Keratinocyte (primary cell): ENCODE data around the gene SLC1A2. TPM values are rescaled to one million over a fixed set of nuclear protein-coding genes. Genes with fewer than 3 reads are reported as not detected.

Experiments
- DNase-seq: peaks from one replicate; pipeline ENCODE4 v3.0.0-alpha.2; 2011; ENCODE audit warnings: low read depth, missing footprints, low spot score
- FAIRE-seq: peaks from 2 replicates; lab custom pipeline; 2011; peaks lifted over from hg19 to GRCh38; lab: Jason Lieb, UNC
- H2AFZ ChIP-seq: 2 replicates; pipeline ENCODE4 v1.6.0; 2012; ENCODE audit warnings: low read length, control low read depth, inconsistent platforms; ENCODE audit not compliant: control insufficient read depth
- H3K27ac ChIP-seq: 2 replicates; pipeline ENCODE4 v1.5.1; 2011; ENCODE audit warnings: low read length; ENCODE audit not compliant: control insufficient read depth, insufficient read depth
- H3K27me3 ChIP-seq: 3 replicates; pipeline ENCODE4 v1.6.0; 2011; ENCODE audit warnings: low read length; ENCODE audit not compliant: control insufficient read depth, insufficient read depth; ENCODE audit errors: extremely low read depth
- H3K36me3 ChIP-seq, 2 experiments: 2 replicates in 1 of 2; 3 replicates in 1 of 2; pipeline ENCODE4 v1.5.1; 2011; ENCODE audit warnings: low read length in 2 of 2, mild to moderate bottlenecking in 1 of 2; ENCODE audit not compliant: control insufficient read depth in 2 of 2, insufficient read depth in 2 of 2; ENCODE audit errors: extremely low read depth in 1 of 2
- H3K4me1 ChIP-seq: 3 replicates; pipeline ENCODE4 v1.5.1; 2011; ENCODE audit warnings: low read length; ENCODE audit not compliant: control insufficient read depth, insufficient read depth; ENCODE audit errors: extremely low read depth
- H3K4me2 ChIP-seq: 3 replicates; pipeline ENCODE4 v1.6.0; 2011; ENCODE audit warnings: low read depth, low read length; ENCODE audit not compliant: control insufficient read depth, insufficient read depth; ENCODE audit errors: extremely low read depth
- H3K4me3 ChIP-seq, 3 experiments: fragments of 200-600 bp in 1 of 3; sonication (generic) in 1 of 3; 2 replicates in 2 of 3; 3 replicates in 1 of 3; pipeline ENCODE4 v1.5.1; 2011 to 2016; ENCODE audit warnings: low read length in 3 of 3, mild to moderate bottlenecking in 3 of 3, control low read depth in 2 of 3, inconsistent platforms in 1 of 3, low read depth in 1 of 3, mixed read lengths in 1 of 3, mixed run types in 1 of 3, moderate library complexity in 1 of 3; ENCODE audit not compliant: control insufficient read depth in 2 of 3, insufficient read depth in 2 of 3; ENCODE audit errors: extremely low read depth in 1 of 3
- H3K79me2 ChIP-seq: 2 replicates; pipeline ENCODE4 v1.6.0; 2012; ENCODE audit warnings: low read length; ENCODE audit not compliant: control insufficient read depth, insufficient read depth
- H3K9ac ChIP-seq: 3 replicates; pipeline ENCODE4 v1.6.0; 2011; ENCODE audit warnings: low read length; ENCODE audit not compliant: control insufficient read depth, insufficient read depth; ENCODE audit errors: extremely low read depth
- H3K9me1 ChIP-seq: 3 replicates; pipeline ENCODE4 v1.6.0; 2011; ENCODE audit warnings: low read length; ENCODE audit not compliant: control insufficient read depth, insufficient read depth; ENCODE audit errors: extremely low read depth
- H3K9me3 ChIP-seq: 2 replicates; pipeline ENCODE4 v1.5.1; 2012; ENCODE audit warnings: low read depth, low read length; ENCODE audit not compliant: control insufficient read depth
- H4K20me1 ChIP-seq: 3 replicates; pipeline ENCODE4 v1.6.0; 2011; ENCODE audit warnings: low read length; ENCODE audit not compliant: control insufficient read depth, insufficient read depth; ENCODE audit errors: extremely low read depth
- EZH2 ChIP-seq: IDR thresholded peaks from one replicate; pipeline ENCODE4 v1.6.1; 2012; ENCODE audit warnings: inconsistent platforms, mild to moderate bottlenecking, low read length, moderate library complexity
- dilution Hi-C: fragments of 300-500 bp; cut with MboI; formaldehyde crosslinking; loops from one replicate; pipeline ENCODE4 v1.7.0; 2020; ENCODE audit warnings: low sequenced_read_pairs; ENCODE audit not compliant: extremely low pct_ligation_motif_present
- polyA plus RNA-seq, 5 experiments: library from polyadenylated mRNA; depleted of rRNA in 3 of 5; stranded (reverse) in 3 of 5; stranded (forward) in 1 of 5; unstranded in 1 of 5; fragments of >200 nt; gene quantifications; 1 replicate in 1 of 5; 2 replicates in 3 of 5; 3 replicates in 1 of 5; pipeline versions ENCODE4 v1.2.1 to v1.2.3, GENCODE V29; 2011 to 2012; ENCODE audit warnings: missing spikeins in 2 of 5, low read depth in 1 of 5, low replicate concordance in 1 of 5
- TF ChIP-seq, protein P1 (sequence below), 3 experiments: IDR thresholded peaks in 1 of 3; conservative IDR thresholded peaks in 1 of 3; optimal IDR thresholded peaks in 1 of 3; 2 replicates in 2 of 3; 3 replicates in 1 of 3; pipeline versions ENCODE3 to v1.5.1; 2011; ENCODE audit warnings: low read length in 3 of 3, mild to moderate bottlenecking in 3 of 3, moderate library complexity in 2 of 3, control low read depth in 1 of 3, inconsistent platforms in 1 of 3; ENCODE audit not compliant: insufficient read depth in 2 of 3; ENCODE audit errors: extremely low read depth in 1 of 3

The SLC1A2 gene
- polyA plus RNA-seq, 1 donor (not counting 4 experiments of a cell fraction or from before 2014, with no cell fraction given), result under 0.01 TPM

DNA sequence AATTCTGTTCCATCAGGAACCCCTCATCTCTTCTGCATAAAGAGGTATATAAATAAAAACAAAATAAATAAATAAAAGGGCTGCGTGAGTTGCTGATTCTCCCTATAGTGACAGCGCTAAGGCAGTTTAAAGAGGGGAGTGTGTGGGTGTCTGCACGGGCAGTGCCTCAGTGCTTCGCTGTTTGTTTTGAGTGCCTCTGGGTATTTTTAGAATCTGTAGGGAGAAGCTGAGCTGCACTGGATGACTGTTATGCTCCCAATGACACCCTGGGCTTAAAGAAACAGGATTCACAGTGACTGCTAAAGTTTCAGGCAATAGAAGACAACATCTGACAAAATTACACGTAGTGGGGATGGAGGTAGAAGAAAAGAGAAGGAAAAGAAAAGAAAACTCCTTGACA lies 38.8 kb downstream of the SLC1A2 start:
- Histone ChIP-seq H3K36me3 (no peaks in the 10 kb centered on the region), H4K20me1 (no peaks in the 10 kb centered on the region), H3K9me3 (no peaks in the 10 kb centered on the region), H3K9me1 (no peaks in the 10 kb centered on the region), H3K27me3 (no peaks in the 10 kb centered on the region), H3K27ac (no peak overlapping the region), H3K4me2 (no peak overlapping the region), H2AFZ (no peak overlapping the region), H3K79me2 (no peaks in the 10 kb centered on the region), H3K4me3 (no peak overlapping the region), H3K9ac (no peak overlapping the region), H3K4me1 (no peaks in the 10 kb centered on the region)
- DNase-seq (no peak), FAIRE-seq (no peak)
- dilution Hi-C loops, result no loop called here
- TF ChIP-seq EZH2, result no peak
- TF ChIP-seq, protein P1, sequence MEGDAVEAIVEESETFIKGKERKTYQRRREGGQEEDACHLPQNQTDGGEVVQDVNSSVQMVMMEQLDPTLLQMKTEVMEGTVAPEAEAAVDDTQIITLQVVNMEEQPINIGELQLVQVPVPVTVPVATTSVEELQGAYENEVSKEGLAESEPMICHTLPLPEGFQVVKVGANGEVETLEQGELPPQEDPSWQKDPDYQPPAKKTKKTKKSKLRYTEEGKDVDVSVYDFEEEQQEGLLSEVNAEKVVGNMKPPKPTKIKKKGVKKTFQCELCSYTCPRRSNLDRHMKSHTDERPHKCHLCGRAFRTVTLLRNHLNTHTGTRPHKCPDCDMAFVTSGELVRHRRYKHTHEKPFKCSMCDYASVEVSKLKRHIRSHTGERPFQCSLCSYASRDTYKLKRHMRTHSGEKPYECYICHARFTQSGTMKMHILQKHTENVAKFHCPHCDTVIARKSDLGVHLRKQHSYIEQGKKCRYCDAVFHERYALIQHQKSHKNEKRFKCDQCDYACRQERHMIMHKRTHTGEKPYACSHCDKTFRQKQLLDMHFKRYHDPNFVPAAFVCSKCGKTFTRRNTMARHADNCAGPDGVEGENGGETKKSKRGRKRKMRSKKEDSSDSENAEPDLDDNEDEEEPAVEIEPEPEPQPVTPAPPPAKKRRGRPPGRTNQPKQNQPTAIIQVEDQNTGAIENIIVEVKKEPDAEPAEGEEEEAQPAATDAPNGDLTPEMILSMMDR (optimal IDR thresholded peaks at IDR 0.05 in 1 of 3, IDR thresholded peaks at IDR 0.05 in 1 of 3, conservative IDR thresholded peaks at IDR 0.05 in 1 of 3; ENCODE audit: extremely low read depth in 1 of 3, insufficient read depth in 2 of 3, low read length in 3 of 3), result no peak

DNA sequence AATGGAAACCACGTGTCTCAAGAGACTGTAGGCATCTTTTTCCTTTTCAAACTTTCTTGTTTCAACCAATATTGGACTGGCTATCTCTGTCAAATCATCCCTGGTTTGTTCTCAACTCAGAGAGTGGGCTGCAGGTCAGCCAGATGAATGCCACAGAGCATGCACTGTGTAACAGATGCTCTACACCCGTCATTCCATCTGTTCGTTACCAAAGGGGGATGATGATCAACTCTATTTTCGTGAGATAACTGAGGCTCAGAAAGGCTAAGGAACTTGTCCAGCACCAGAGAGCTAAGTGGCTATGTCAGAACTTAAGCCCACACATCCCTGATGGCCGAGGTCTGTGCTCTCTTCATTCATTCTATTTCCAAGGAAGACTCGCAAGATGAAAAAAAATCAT lies 42.1 kb downstream of the SLC1A2 start:
- Histone ChIP-seq H3K9me1 (no peaks in the 10 kb centered on the region), H3K27ac (no peak overlapping the region), H3K36me3 (no peaks in the 10 kb centered on the region), H2AFZ (no peak overlapping the region), H3K9me3 (no peaks in the 10 kb centered on the region), H3K4me1 (no peaks in the 10 kb centered on the region), H3K27me3 (no peaks in the 10 kb centered on the region), H3K79me2 (no peaks in the 10 kb centered on the region), H3K4me2 (no peak overlapping the region), H3K4me3 (no peak overlapping the region), H3K9ac (no peak overlapping the region), H4K20me1 (no peaks in the 10 kb centered on the region)
- DNase-seq, result no peak
- dilution Hi-C loops, result no loop called here
- no peak for FAIRE-seq
- TF ChIP-seq EZH2, result no peak
- TF ChIP-seq, protein P1 (optimal IDR thresholded peaks at IDR 0.05 in 1 of 3, IDR thresholded peaks at IDR 0.05 in 1 of 3, conservative IDR thresholded peaks at IDR 0.05 in 1 of 3; ENCODE audit: extremely low read depth in 1 of 3, insufficient read depth in 2 of 3, low read length in 3 of 3), result no peak
